Endothelial cell of umbilical vein (primary cell): ENCODE measurements around the gene MTHFR. TPM values are rescaled to one million over a fixed set of nuclear protein-coding genes. Genes with fewer than 3 reads are reported as not detected.

ENCODE experiments used
- BruUV-seq: library from RNA; stranded (reverse); fragments of 400-500 nt; replicated peaks from 2 replicates; lab custom pipeline; 2021; lab: Mats Ljungman, UMichigan
- CTCF ChIA-PET: fragments of 300-600, 350-600 bp; sonication (Branson Sonifier 250); formaldehyde crosslinking; loops from one replicate; lab custom pipeline; 2021; ENCODE audit warnings: antibody characterized with exemption, inconsistent platforms; lab: Charles Lee
- POLR2A ChIA-PET: fragments of 300-600, 350-600 bp; sonication (Branson Sonifier 250); formaldehyde crosslinking; loops from one replicate; lab custom pipeline; 2021; ENCODE audit warnings: antibody characterized with exemption, inconsistent platforms; lab: Charles Lee
- DNase-seq: peaks from one replicate; pipeline ENCODE4 v3.0.0-alpha.2; 2011; ENCODE audit warnings: low read depth, low spot score
- FAIRE-seq: peaks from 2 replicates; lab custom pipeline; 2011; peaks lifted over from hg19 to GRCh38; lab: Jason Lieb, UNC
- H2AFZ ChIP-seq: 2 replicates; pipeline ENCODE4 v1.6.0; 2012; ENCODE audit warnings: low read depth, low read length, control low read depth, inconsistent platforms
- H3K27ac ChIP-seq: 2 replicates; pipeline ENCODE4 v1.5.1; 2011; ENCODE audit warnings: low read depth, mild to moderate bottlenecking, control low read depth, low read length, moderate library complexity; ENCODE audit not compliant: insufficient read depth
- H3K27me3 ChIP-seq, 2 experiments: 2 replicates each; pipeline versions ENCODE4 v1.6.0 to v1.6.1; 2011; ENCODE audit warnings: low read length in 2 of 2, mixed read lengths in 1 of 2; ENCODE audit not compliant: control insufficient read depth in 2 of 2, insufficient read depth in 2 of 2
- H3K36me3 ChIP-seq, 2 experiments: 2 replicates in 1 of 2; 3 replicates in 1 of 2; pipeline ENCODE4 v1.5.1; 2011; ENCODE audit warnings: low read length in 2 of 2, mild to moderate bottlenecking in 1 of 2, moderate library complexity in 1 of 2; ENCODE audit not compliant: control insufficient read depth in 2 of 2, insufficient read depth in 2 of 2; ENCODE audit errors: extremely low read depth in 1 of 2
- H3K4me1 ChIP-seq: 3 replicates; pipeline ENCODE4 v1.5.1; 2011; ENCODE audit warnings: mild to moderate bottlenecking, low read length; ENCODE audit not compliant: control insufficient read depth, insufficient read depth; ENCODE audit errors: extremely low read depth
- H3K4me2 ChIP-seq: 2 replicates; pipeline ENCODE4 v1.6.1; 2011; ENCODE audit warnings: low read length, control low read depth, mixed read lengths; ENCODE audit not compliant: insufficient read depth
- H3K4me3 ChIP-seq, 3 experiments: fragments of 200-600 bp in 1 of 3; sonication (generic), shearing (Covaris generic) in 1 of 3; replicated peaks in 1 of 3; 2 replicates each; pipeline ENCODE4 v1.5.1; 2011 to 2016; ENCODE audit warnings: control low read depth in 3 of 3, low read length in 3 of 3, mild to moderate bottlenecking in 2 of 3, inconsistent platforms in 1 of 3, low read depth in 1 of 3, moderate library complexity in 1 of 3; ENCODE audit not compliant: insufficient read depth in 1 of 3
- H3K79me2 ChIP-seq: 2 replicates; pipeline ENCODE4 v1.6.0; 2012; ENCODE audit warnings: low read length, inconsistent platforms; ENCODE audit not compliant: control insufficient read depth, insufficient read depth
- H3K9ac ChIP-seq: replicated peaks from 2 replicates; pipeline ENCODE3; 2011; ENCODE audit warnings: low read length, control low read depth; ENCODE audit not compliant: insufficient read depth; ENCODE audit errors: extremely low read depth
- H3K9me1 ChIP-seq: replicated peaks from 3 replicates; pipeline ENCODE4 v1.6.0; 2011; ENCODE audit warnings: mild to moderate bottlenecking, low read length; ENCODE audit not compliant: control insufficient read depth, insufficient read depth; ENCODE audit errors: extremely low read depth
- H3K9me3 ChIP-seq: replicated peaks from 2 replicates; pipeline ENCODE4 v1.5.1; 2012; ENCODE audit warnings: low read length, inconsistent platforms; ENCODE audit not compliant: control insufficient read depth, insufficient read depth
- H4K20me1 ChIP-seq: replicated peaks from 2 replicates; pipeline ENCODE3; 2011; ENCODE audit warnings: mild to moderate bottlenecking, low read length; ENCODE audit not compliant: control insufficient read depth, insufficient read depth; ENCODE audit errors: extremely low read depth
- CTCF ChIP-seq, 2 donors: IDR thresholded peaks; 1 replicate in 1 of 2; 2 replicates in 1 of 2; pipeline ENCODE4 v1.5.1; 2011; ENCODE audit warnings: low read length in 2 of 2, mild to moderate bottlenecking in 2 of 2, moderate library complexity in 2 of 2, control low read depth in 1 of 2, inconsistent platforms in 1 of 2, low read depth in 1 of 2; ENCODE audit not compliant: insufficient read depth in 1 of 2; ENCODE audit errors: extremely low read depth in 1 of 2
- EZH2 ChIP-seq: IDR thresholded peaks from 2 replicates; pipeline ENCODE4 v1.6.1; 2012; ENCODE audit warnings: borderline replicate concordance, low read depth, mild to moderate bottlenecking, moderate library complexity, low read length, inconsistent platforms; ENCODE audit not compliant: severe bottlenecking
- FOS ChIP-seq: IDR thresholded peaks from 2 replicates; pipeline ENCODE4 v1.6.1; 2011; ENCODE audit warnings: mild to moderate bottlenecking, low read length, moderate library complexity, borderline replicate concordance; ENCODE audit not compliant: insufficient read depth
- GATA2 ChIP-seq: IDR thresholded peaks from 2 replicates; pipeline ENCODE4 v1.7.0; 2011; ENCODE audit warnings: low read depth, mild to moderate bottlenecking, moderate library complexity, mixed read lengths, low read length; ENCODE audit not compliant: insufficient read length, insufficient read depth
- JUN ChIP-seq: IDR thresholded peaks from 2 replicates; pipeline ENCODE4 v1.6.1; 2011; ENCODE audit warnings: borderline replicate concordance, low read depth; ENCODE audit not compliant: insufficient read length, insufficient read depth
- MAX ChIP-seq: IDR thresholded peaks from 2 replicates; pipeline ENCODE4 v1.6.1; 2011; ENCODE audit not compliant: insufficient read depth, insufficient read length
- MYC ChIP-seq: IDR thresholded peaks from one replicate; pipeline ENCODE4 v1.6.1; 2011; ENCODE audit warnings: mild to moderate bottlenecking, low read depth, low read length
- POLR2A ChIP-seq: IDR thresholded peaks from 2 replicates; pipeline ENCODE4 v1.6.1; 2012; ENCODE audit warnings: low read depth, mild to moderate bottlenecking, control low read depth, low read length
- POLR2AphosphoS5 ChIP-seq: IDR thresholded peaks from 2 replicates; pipeline ENCODE4 v1.6.1; 2012; ENCODE audit warnings: low read depth, mild to moderate bottlenecking, control low read depth, low read length, moderate library complexity; ENCODE audit not compliant: insufficient read depth
- dilution Hi-C: fragments of 300-500 bp; cut with MboI; formaldehyde crosslinking; loops from one replicate; pipeline ENCODE4 v1.15.0; 2019; ENCODE audit warnings: low sequenced_read_pairs; ENCODE audit not compliant: extremely low pct_ligation_motif_present
- intact Hi-C: fragments of 100-400 bp; cut with micrococcal nuclease; formaldehyde crosslinking; loops from one replicate; pipeline ENCODE4 v1.10.0; 2022
- polyA plus RNA-seq, 4 experiments: library from polyadenylated mRNA; depleted of rRNA in 3 of 4; stranded (reverse) in 3 of 4; unstranded in 1 of 4; fragments of >200 nt; gene quantifications; 2 replicates each; pipeline versions ENCODE4 v1.2.1 to v1.2.3, GENCODE V29; 2011 to 2012; ENCODE audit warnings: missing spikeins in 1 of 4
- total RNA-seq: library from RNA; stranded (reverse); gene quantifications from 2 replicates; pipeline ENCODE4 v1.2.3, GENCODE V29; 2021

The MTHFR gene
- total and polyA plus RNA-seq, 2 donors (not counting 3 experiments of a cell fraction or from before 2014, with no cell fraction given), result 13.8 to 25.3 TPM

GRCh38 chr1:11817192-11817591, 11.4 kb upstream of the MTHFR start:
- POLR2A ChIA-PET, result no interaction called here
- intact Hi-C loops (no loop called here), dilution Hi-C loops (no loop called here)
- Histone ChIP-seq H3K4me1 (peaks cover 16% of the 10 kb centered on the region), H3K9me1 (no peaks in the 10 kb centered on the region), H3K9me3 (no peaks in the 10 kb centered on the region), H3K27ac (no peak overlapping the region), H2AFZ (no peak overlapping the region), H3K4me2 (no peak overlapping the region), H3K27me3 (no peaks in the 10 kb centered on the region), H3K36me3 (peaks cover 25% of the 10 kb centered on the region in 2 experiments), H4K20me1 (peaks cover 5% of the 10 kb centered on the region), H3K4me3 (no peak overlapping the region), H3K9ac (no peak overlapping the region), H3K79me2 (peaks cover 16% of the 10 kb centered on the region)
- TF ChIP-seq GATA2, result no peak
- TF ChIP-seq JUN, result no peak
- no peak for TF ChIP-seq MAX
- TF ChIP-seq FOS, result no peak
- no peak for TF ChIP-seq CTCF (IDR thresholded peaks at IDR 0.05; ENCODE audit: extremely low read depth in 1 of 2, insufficient read depth in 1 of 2, low read depth in 1 of 2, low read length in 2 of 2)
- TF ChIP-seq POLR2AphosphoS5, result no peak
- TF ChIP-seq POLR2A, result no peak
- TF ChIP-seq MYC, result no peak
- no peak for TF ChIP-seq EZH2
- DNase-seq (no peak), FAIRE-seq (no peak)
- CTCF ChIA-PET, result no interaction called here
- no TSS peak for BruUV-seq
